ENCODE results near the gene ACAD9. TPM values are rescaled to one million over a fixed set of nuclear protein-coding genes. Genes with fewer than 3 reads are reported as not detected.

Gene ACAD9
- total RNA-seq, 4 donors from 2014 or later, result 13.1 to 51.4 (median 44.5) TPM

GRCh38 chr3:128872282-128872681 is 7.1 kb upstream of the ACAD9 start:
- Histone ChIP-seq H3K4me1 (no peaks in the 10 kb centered on the region), H3K27me3 (no peaks in the 10 kb centered on the region), H3K4me3 (no peak overlapping the region), H3K27ac (no peak overlapping the region), H3K9me3 (no peaks in the 10 kb centered on the region), H3K36me3 (no peaks in the 10 kb centered on the region)
- TF ChIP-seq POLR2A (IDR thresholded peaks at IDR 0.05), result no peak
- TF ChIP-seq, protein P1, sequence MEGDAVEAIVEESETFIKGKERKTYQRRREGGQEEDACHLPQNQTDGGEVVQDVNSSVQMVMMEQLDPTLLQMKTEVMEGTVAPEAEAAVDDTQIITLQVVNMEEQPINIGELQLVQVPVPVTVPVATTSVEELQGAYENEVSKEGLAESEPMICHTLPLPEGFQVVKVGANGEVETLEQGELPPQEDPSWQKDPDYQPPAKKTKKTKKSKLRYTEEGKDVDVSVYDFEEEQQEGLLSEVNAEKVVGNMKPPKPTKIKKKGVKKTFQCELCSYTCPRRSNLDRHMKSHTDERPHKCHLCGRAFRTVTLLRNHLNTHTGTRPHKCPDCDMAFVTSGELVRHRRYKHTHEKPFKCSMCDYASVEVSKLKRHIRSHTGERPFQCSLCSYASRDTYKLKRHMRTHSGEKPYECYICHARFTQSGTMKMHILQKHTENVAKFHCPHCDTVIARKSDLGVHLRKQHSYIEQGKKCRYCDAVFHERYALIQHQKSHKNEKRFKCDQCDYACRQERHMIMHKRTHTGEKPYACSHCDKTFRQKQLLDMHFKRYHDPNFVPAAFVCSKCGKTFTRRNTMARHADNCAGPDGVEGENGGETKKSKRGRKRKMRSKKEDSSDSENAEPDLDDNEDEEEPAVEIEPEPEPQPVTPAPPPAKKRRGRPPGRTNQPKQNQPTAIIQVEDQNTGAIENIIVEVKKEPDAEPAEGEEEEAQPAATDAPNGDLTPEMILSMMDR (IDR thresholded peaks at IDR 0.05), result no peak
- intact Hi-C loops (cut with DNase I; ENCODE audit: low total_unique reads), result no loop called here
- no peak for DNase-seq

DNA sequence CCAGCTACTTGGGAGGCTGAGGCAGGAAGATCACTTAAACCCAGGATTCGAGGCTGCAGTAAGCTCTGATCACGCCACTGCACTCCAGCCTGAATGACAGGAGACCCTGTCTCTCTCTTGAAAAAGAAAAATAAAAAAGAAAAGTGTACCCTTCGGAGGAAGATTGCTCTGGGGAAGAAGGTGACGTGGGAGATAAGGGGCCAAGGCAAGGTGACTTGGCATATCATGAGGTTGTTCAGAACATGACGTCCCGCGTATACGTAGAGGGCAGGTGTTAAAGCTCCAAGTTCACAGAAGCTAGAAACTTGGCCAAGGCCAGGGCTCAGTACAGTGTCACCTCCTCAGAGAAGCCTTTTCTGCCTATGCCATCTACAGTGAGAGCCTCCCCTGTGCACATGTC is 6.7 kb upstream of the ACAD9 start:
- Histone ChIP-seq H3K9me3 (no peaks in the 10 kb centered on the region), H3K27me3 (no peaks in the 10 kb centered on the region), H3K4me1 (no peaks in the 10 kb centered on the region), H3K27ac (no peak overlapping the region), H3K36me3 (no peaks in the 10 kb centered on the region), H3K4me3 (no peak overlapping the region)
- intact Hi-C loops (cut with DNase I; ENCODE audit: low total_unique reads), result no loop called here
- DNase-seq, result no peak
- TF ChIP-seq POLR2A (IDR thresholded peaks at IDR 0.05), result no peak
- TF ChIP-seq, protein P1 (IDR thresholded peaks at IDR 0.05), result no peak

- H3K4me1 ChIP-seq, result peaks cover 0 to 4% of the 10 kb centered on the region in 2 donors
- TF ChIP-seq, protein P1 (IDR thresholded peaks at IDR 0.05), result no peak
- no peak for TF ChIP-seq POLR2A (IDR thresholded peaks at IDR 0.05)
- no peak for DNase-seq
- H3K36me3 ChIP-seq, result no peaks in the 10 kb centered on the region
- no peak overlapping the region for H3K4me3 ChIP-seq
- H3K27ac ChIP-seq, result no peak overlapping the region
- H3K27me3 ChIP-seq, result no peaks in the 10 kb centered on the region
- no peaks in the 10 kb centered on the region for H3K9me3 ChIP-seq
- intact Hi-C loops (cut with DNase I; ENCODE audit: low total_unique reads), result no loop called here
Measured at GRCh38 chr3:128873244-128874022, 6.0 kb upstream of the ACAD9 start.

- H3K4me3 ChIP-seq, result no peak overlapping the region
Measured at GRCh38 chr3:128874481-128875180, 4.8 kb upstream of the ACAD9 start.

More at GRCh38 chr3:128874481-128875180, 4.8 kb upstream of the ACAD9 start:
- Histone ChIP-seq H3K36me3 (no peaks in the 10 kb centered on the region), H3K27ac (no peak overlapping the region), H3K4me1 (peaks cover 0 to 5% of the 10 kb centered on the region in 2 donors), H3K9me3 (no peaks in the 10 kb centered on the region), H3K27me3 (no peaks in the 10 kb centered on the region)
- no peak for DNase-seq
- TF ChIP-seq, protein P1 (IDR thresholded peaks at IDR 0.05), result no peak
- no peak for TF ChIP-seq POLR2A (IDR thresholded peaks at IDR 0.05)
- intact Hi-C loops (cut with DNase I; ENCODE audit: low total_unique reads), result no loop called here
